Smooth muscle cell of the brain vasculature (primary cell): ENCODE measurements around the gene PRLR.
"Not testable (repeated sequence)": the region's sequence is repeated elsewhere in the genome, so short reads cannot be mapped to it uniquely, and the experiment has no call there.

Experiments
- DNase-seq: peaks from one replicate; pipeline ENCODE4 v3.0.0-alpha.2; 2012; ENCODE audit warnings: low read depth, low spot score

PRLR gene

GRCh38 chr5:35197351-35197750 is 32.9 kb downstream of the PRLR start:
- DNase-seq = no peak

- DNase-seq = no peak
Observed at GRCh38 chr5:35195472-35195852, 34.8 kb downstream of the PRLR start.

GRCh38 chr5:35194635-35195471 is 35.4 kb downstream of the PRLR start:
- DNase-seq = no peak

- DNase-seq = no peak
Observed at GRCh38 chr5:35192506-35192905, 37.8 kb downstream of the PRLR start.

GRCh38 chr5:35189801-35190200 is 40.5 kb downstream of the PRLR start:
- not testable (repeated sequence) for DNase-seq

GRCh38 chr5:35188031-35188457 is 42.2 kb downstream of the PRLR start:
- DNase-seq = no peak

GRCh38 chr5:35187621-35188020 is 42.7 kb downstream of the PRLR start:
- not testable (repeated sequence) for DNase-seq

- DNase-seq = no peak
Observed at GRCh38 chr5:35186749-35187148, 43.5 kb downstream of the PRLR start.

GRCh38 chr5:35185518-35185917 is 44.8 kb downstream of the PRLR start:
- no peak for DNase-seq

- DNase-seq = no peak
Observed at GRCh38 chr5:35183556-35183955, 46.7 kb downstream of the PRLR start.

- peak; percentile 12 for DNase-seq
Observed at GRCh38 chr5:35182910-35183535, 47.3 kb downstream of the PRLR start.

- no peak for DNase-seq
Observed at GRCh38 chr5:35182486-35182885, 47.8 kb downstream of the PRLR start.

- no peak for DNase-seq
Observed at GRCh38 chr5:35180046-35180445, 50.2 kb downstream of the PRLR start.

GRCh38 chr5:35177783-35178182 is 52.5 kb downstream of the PRLR start:
- no peak for DNase-seq

- DNase-seq = no peak
Observed at GRCh38 chr5:35172533-35172932, 57.8 kb downstream of the PRLR start.

- DNase-seq = no peak
Observed at GRCh38 chr5:35171991-35172390, 58.3 kb downstream of the PRLR start.

- DNase-seq = no peak
Observed at GRCh38 chr5:35171078-35171477, 59.2 kb downstream of the PRLR start.

- no peak for DNase-seq
Observed at GRCh38 chr5:35166043-35166442, 64.2 kb downstream of the PRLR start.

GRCh38 chr5:35164860-35165542 is 65.3 kb downstream of the PRLR start:
- no peak for DNase-seq

- no peak for DNase-seq
Observed at GRCh38 chr5:35163710-35164033, 66.6 kb downstream of the PRLR start.

GRCh38 chr5:35162848-35163709 is 67.2 kb downstream of the PRLR start:
- no peak for DNase-seq
